CD4-positive, alpha-beta T cell treated with Interleukin-1 beta for 1 hour (primary cell): Measurements from ENCODE around the gene ACTBL2.
"Not testable (repeated sequence)": the region's sequence is repeated elsewhere in the genome, so short reads cannot be mapped to it uniquely, and the experiment has no call there.

Experiments used
- DNase-seq, 2 donors: peaks; one replicate each; pipeline ENCODE4 v3.0.0-alpha.2; 2020 to 2022

The ACTBL2 gene

GRCh38 chr5:57482671-57483106 is at the start of gene ACTBL2:
Gene ACTBL2, minus strand, starts transcription at chr5:57482811. Its CDS starts 104 bp downstream, at chr5:57482707.
- DNase-seq, result no peak

- DNase-seq, result no peak
These were observed 48.7 kb upstream of the ACTBL2 start for GRCh38 chr5:57531333-57531732.

- DNase-seq, result no peak
These were observed 47.3 kb upstream of the ACTBL2 start for GRCh38 chr5:57529864-57530263.

GRCh38 chr5:57527870-57528269 is 45.3 kb upstream of the ACTBL2 start:
- no peak for DNase-seq

GRCh38 chr5:57524348-57525060 is 41.9 kb upstream of the ACTBL2 start:
- DNase-seq, result no peak

- DNase-seq, result not testable (repeated sequence)
These were observed 39.9 kb upstream of the ACTBL2 start for GRCh38 chr5:57522477-57522876.

GRCh38 chr5:57518415-57518814 is 35.8 kb upstream of the ACTBL2 start:
- not testable (repeated sequence) for DNase-seq

GRCh38 chr5:57517250-57517649 is 34.6 kb upstream of the ACTBL2 start:
- no peak for DNase-seq

GRCh38 chr5:57513785-57514184 is 31.2 kb upstream of the ACTBL2 start:
- DNase-seq, result no peak

- DNase-seq, result no peak
These were observed 28.7 kb upstream of the ACTBL2 start for GRCh38 chr5:57511321-57511720.

GRCh38 chr5:57509501-57510260 is 27.1 kb upstream of the ACTBL2 start:
- no peak for DNase-seq

- no peak for DNase-seq
These were observed 25.6 kb upstream of the ACTBL2 start for GRCh38 chr5:57508211-57508610.

GRCh38 chr5:57505272-57506200 is 22.9 kb upstream of the ACTBL2 start:
- DNase-seq, result no peak

GRCh38 chr5:57504357-57504756 is 21.7 kb upstream of the ACTBL2 start:
- no peak for DNase-seq

- DNase-seq, result no peak
These were observed 20.8 kb upstream of the ACTBL2 start for GRCh38 chr5:57503433-57503832.

- no peak for DNase-seq
These were observed 19.0 kb upstream of the ACTBL2 start for GRCh38 chr5:57501414-57502201.

GRCh38 chr5:57499262-57500050 is 16.8 kb upstream of the ACTBL2 start:
- peak in 1 of 2 donors; percentile 30 for DNase-seq

GRCh38 chr5:57497733-57498132 is 15.1 kb upstream of the ACTBL2 start:
- no peak for DNase-seq

- peak in 1 of 2 donors; percentile 6 for DNase-seq
These were observed 12.9 kb upstream of the ACTBL2 start for GRCh38 chr5:57495285-57496086.
